Nephron (organoid): Measurements from ENCODE around the gene RNF182.

Experiments used
- H3K27ac Mint-ChIP-seq, 3 experiments: 2 replicates each; pipeline ENCODE4 v1.8.0; 2020; ENCODE audit warnings: mixed read lengths in 3 of 3, mild to moderate bottlenecking in 2 of 3, moderate library complexity in 1 of 3
- H3K27me3 Mint-ChIP-seq: 2 replicates; pipeline ENCODE4 v1.8.0; 2021; ENCODE audit warnings: low read depth, mild to moderate bottlenecking, moderate library complexity, mixed read lengths
- H3K36me3 Mint-ChIP-seq: 2 replicates; pipeline ENCODE4 v1.8.0; 2020; ENCODE audit warnings: low read depth, mixed read lengths
- H3K4me1 Mint-ChIP-seq: 2 replicates; pipeline ENCODE4 v1.8.0; 2020; ENCODE audit warnings: mixed read lengths
- H3K4me3 Mint-ChIP-seq, 3 experiments: 2 replicates each; pipeline ENCODE4 v1.8.0; 2020; ENCODE audit warnings: mild to moderate bottlenecking in 3 of 3, mixed read lengths in 3 of 3, moderate library complexity in 2 of 3
- H3K9me3 Mint-ChIP-seq: 2 replicates; pipeline ENCODE4 v1.8.0; 2020; ENCODE audit warnings: mixed read lengths
- CTCF ChIP-seq, 3 experiments: fragments of 200-600 bp; sonication (generic); IDR thresholded peaks; one replicate each; pipeline ENCODE4 v1.5.0; 2021; ENCODE audit warnings: antibody characterized with exemption in 3 of 3; ENCODE audit not compliant: unreplicated experiment in 3 of 3

RNF182 gene

GRCh38 chr6:13991393-13991792, 66.6 kb downstream of the RNF182 start:
- no peaks in the 10 kb centered on the region for H3K27me3 Mint-ChIP-seq
- H3K27ac Mint-ChIP-seq: no peak overlapping the region
- H3K9me3 Mint-ChIP-seq: no peaks in the 10 kb centered on the region
- TF ChIP-seq CTCF (IDR thresholded peaks at IDR 0.05; ENCODE audit: unreplicated experiment in 3 of 3): no peak
- H3K4me1 Mint-ChIP-seq: no peaks in the 10 kb centered on the region
- H3K36me3 Mint-ChIP-seq: no peaks in the 10 kb centered on the region
- H3K4me3 Mint-ChIP-seq: no peak overlapping the region

- Mint-ChIP-seq H3K9me3 (no peaks in the 10 kb centered on the region), H3K27me3 (no peaks in the 10 kb centered on the region), H3K4me1 (no peaks in the 10 kb centered on the region), H3K36me3 (no peaks in the 10 kb centered on the region), H3K27ac (no peak overlapping the region), H3K4me3 (no peak overlapping the region)
- TF ChIP-seq CTCF (IDR thresholded peaks at IDR 0.05; ENCODE audit: unreplicated experiment in 3 of 3): no peak
These were observed 67.8 kb downstream of the RNF182 start for GRCh38 chr6:13992417-13993055.

- TF ChIP-seq CTCF (IDR thresholded peaks at IDR 0.05; ENCODE audit: unreplicated experiment in 3 of 3): no peak
- H3K4me1 Mint-ChIP-seq: no peaks in the 10 kb centered on the region
- no peaks in the 10 kb centered on the region for H3K36me3 Mint-ChIP-seq
- peaks cover 2% of the 10 kb centered on the region for H3K27me3 Mint-ChIP-seq
- no peaks in the 10 kb centered on the region for H3K9me3 Mint-ChIP-seq
- H3K27ac Mint-ChIP-seq: no peak overlapping the region
- no peak overlapping the region for H3K4me3 Mint-ChIP-seq
These were observed 68.7 kb downstream of the RNF182 start for GRCh38 chr6:13993416-13993815.

- Mint-ChIP-seq H3K36me3 (no peaks in the 10 kb centered on the region), H3K4me3 (no peak overlapping the region), H3K27ac (no peak overlapping the region), H3K9me3 (no peaks in the 10 kb centered on the region), H3K27me3 (peaks cover 4% of the 10 kb centered on the region), H3K4me1 (no peaks in the 10 kb centered on the region)
- TF ChIP-seq CTCF (IDR thresholded peaks at IDR 0.05; ENCODE audit: unreplicated experiment in 3 of 3): no peak
These were observed 73.6 kb downstream of the RNF182 start for GRCh38 chr6:13998356-13998755.

- H3K9me3 Mint-ChIP-seq: no peaks in the 10 kb centered on the region
- H3K36me3 Mint-ChIP-seq: no peaks in the 10 kb centered on the region
- no peaks in the 10 kb centered on the region for H3K4me1 Mint-ChIP-seq
- no peak for TF ChIP-seq CTCF (IDR thresholded peaks at IDR 0.05; ENCODE audit: unreplicated experiment in 3 of 3)
- no peak overlapping the region for H3K4me3 Mint-ChIP-seq
- H3K27ac Mint-ChIP-seq: no peak overlapping the region
- H3K27me3 Mint-ChIP-seq: peaks cover 4% of the 10 kb centered on the region
These were observed 76.1 kb downstream of the RNF182 start for GRCh38 chr6:14000901-14001300.

- TF ChIP-seq CTCF (IDR thresholded peaks at IDR 0.05; ENCODE audit: unreplicated experiment in 3 of 3): no peak
- no peaks in the 10 kb centered on the region for H3K9me3 Mint-ChIP-seq
- peaks cover 4% of the 10 kb centered on the region for H3K27me3 Mint-ChIP-seq
- no peak overlapping the region for H3K4me3 Mint-ChIP-seq
- H3K36me3 Mint-ChIP-seq: no peaks in the 10 kb centered on the region
- no peaks in the 10 kb centered on the region for H3K4me1 Mint-ChIP-seq
- no peak overlapping the region for H3K27ac Mint-ChIP-seq
These were observed 76.7 kb downstream of the RNF182 start for GRCh38 chr6:14001329-14002012.
